PC-9 (cell line): ENCODE data around the gene ANKIB1. TPM values are rescaled to one million over a fixed set of nuclear protein-coding genes. Genes with fewer than 3 reads are reported as not detected.

Source experiments
- BruUV-seq: library from RNA; stranded (reverse); fragments of 400-500 nt; replicated peaks from 2 replicates; lab custom pipeline; 2021; lab: Mats Ljungman, UMichigan
- CTCF ChIA-PET: fragments of 300-600 bp; sonication (Branson Sonifier 250); formaldehyde crosslinking; loops from one replicate; lab custom pipeline; 2022; ENCODE audit warnings: antibody characterized with exemption; lab: Charles Lee
- POLR2A ChIA-PET: fragments of 300-600 bp; sonication (Branson Sonifier 250); formaldehyde crosslinking; loops from one replicate; lab custom pipeline; 2022; ENCODE audit warnings: antibody characterized with exemption; ENCODE audit not compliant: unreplicated experiment; lab: Charles Lee
- DNase-seq, 2 experiments: peaks; one replicate each; pipeline versions ENCODE4 v3.0.0 to v3.0.0-alpha.2; 2015 to 2022; ENCODE audit warnings: mixed read lengths in 1 of 2
- H2AFZ ChIP-seq: fragments of 200-600 bp; sonication (generic); 2 replicates; pipeline ENCODE4 v1.8.1; 2017; ENCODE audit warnings: antibody characterized with exemption
- H3F3A ChIP-seq: fragments of 200-600 bp; sonication (generic); 2 replicates; pipeline ENCODE4 v1.8.1; 2017; ENCODE audit warnings: antibody characterized with exemption, mild to moderate bottlenecking, low read depth; ENCODE audit not compliant: insufficient read depth
- H3K27ac ChIP-seq: fragments of 200-600 bp; sonication (generic); 2 replicates; pipeline ENCODE4 v1.6.1; 2016; ENCODE audit warnings: mixed run types
- H3K27me3 ChIP-seq: fragments of 200-600 bp; sonication (generic); 2 replicates; pipeline ENCODE4 v1.6.1; 2016; ENCODE audit warnings: low read depth, mixed run types; ENCODE audit not compliant: insufficient read depth
- H3K36me3 ChIP-seq: fragments of 200-600 bp; sonication (generic); 2 replicates; pipeline ENCODE4 v1.6.1; 2016; ENCODE audit warnings: low read depth, mixed run types
- H3K4me1 ChIP-seq: fragments of 200-600 bp; sonication (generic); replicated peaks from 2 replicates; pipeline ENCODE4 v1.6.1; 2016; ENCODE audit warnings: mixed run types; ENCODE audit not compliant: insufficient read depth
- H3K4me2 ChIP-seq: fragments of 200-600 bp; sonication (generic); 2 replicates; pipeline ENCODE4 v1.6.1; 2017; ENCODE audit warnings: mixed run types
- H3K4me3 ChIP-seq: fragments of 200-600 bp; sonication (generic); 2 replicates; pipeline ENCODE4 v1.6.1; 2016; ENCODE audit warnings: mixed run types
- H3K79me2 ChIP-seq: fragments of 200-600 bp; sonication (generic); 2 replicates; pipeline ENCODE4 v1.6.1; 2017; ENCODE audit warnings: low read depth, mixed run types
- H3K9me2 ChIP-seq: fragments of 200-600 bp; sonication (generic); 2 replicates; pipeline ENCODE4 v1.8.1; 2017; ENCODE audit warnings: mild to moderate bottlenecking; ENCODE audit not compliant: insufficient read depth
- H3K9me3 ChIP-seq: fragments of 200-600 bp; sonication (generic); 2 replicates; pipeline ENCODE4 v1.8.1; 2016; ENCODE audit warnings: low read depth; ENCODE audit not compliant: insufficient read depth
- H4K20me1 ChIP-seq: fragments of 200-600 bp; sonication (generic); 2 replicates; pipeline ENCODE4 v1.8.1; 2017; ENCODE audit not compliant: insufficient read depth
- EZH2 ChIP-seq: fragments of 200-600 bp; sonication (generic); IDR thresholded peaks from 2 replicates; pipeline ENCODE4 v1.8.0; 2017; ENCODE audit warnings: antibody characterized with exemption, low read depth
- intact Hi-C: fragments of 100-400 bp; cut with micrococcal nuclease; formaldehyde crosslinking; loops from one replicate; pipeline ENCODE4 v1.10.0; 2022; ENCODE audit not compliant: unreplicated experiment
- total RNA-seq: library from RNA; stranded (reverse); gene quantifications from 2 replicates; pipeline ENCODE4 v1.2.3, GENCODE V29; 2021
- TF ChIP-seq, protein P1 (sequence below): fragments of 200-600 bp; sonication (generic); conservative IDR thresholded peaks from 2 replicates; pipeline ENCODE4 v1.6.1; 2017; ENCODE audit warnings: mixed run types, antibody characterized with exemption, mild to moderate bottlenecking, moderate library complexity

Gene ANKIB1
- total RNA-seq, 1 experiment from 2014 or later, result 116 TPM

DNA sequence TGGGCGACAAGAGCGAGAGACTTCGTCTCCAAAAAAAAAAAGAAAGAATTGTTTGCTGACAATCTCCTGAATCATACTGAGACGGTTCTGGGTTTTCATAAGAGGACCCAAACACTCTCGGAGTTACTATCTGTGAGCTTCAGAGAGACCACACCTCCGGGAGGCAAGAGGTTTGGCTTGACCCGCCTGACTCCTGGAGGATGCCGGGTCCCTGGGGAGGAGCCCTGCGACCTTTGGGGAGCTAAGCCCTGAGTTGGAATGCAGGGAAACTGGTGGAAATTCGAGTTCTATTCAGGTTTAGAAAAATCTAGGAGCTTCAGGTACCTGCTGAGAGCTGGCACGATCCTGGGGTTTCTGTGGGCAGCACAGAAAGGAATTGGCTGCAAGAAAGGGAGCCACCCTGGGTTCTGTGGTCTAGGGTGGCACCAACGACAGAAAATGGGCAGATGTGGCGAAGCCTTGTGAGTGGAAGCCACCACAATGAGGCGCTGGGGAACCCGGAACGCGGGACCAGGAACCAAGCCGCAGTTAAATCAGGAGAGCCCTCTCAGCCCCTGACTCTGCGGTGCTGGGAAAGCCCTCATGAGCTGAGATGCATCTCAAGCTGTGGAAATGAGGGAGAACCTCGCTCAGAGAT lies 179.7 kb downstream of the ANKIB1 start:
- H3F3A ChIP-seq, result no peaks in the 10 kb centered on the region
- H3K4me3 ChIP-seq, result peak overlapping the region; percentile 55; the same call in 1 of the 2 replicates
- TF ChIP-seq, protein P1, sequence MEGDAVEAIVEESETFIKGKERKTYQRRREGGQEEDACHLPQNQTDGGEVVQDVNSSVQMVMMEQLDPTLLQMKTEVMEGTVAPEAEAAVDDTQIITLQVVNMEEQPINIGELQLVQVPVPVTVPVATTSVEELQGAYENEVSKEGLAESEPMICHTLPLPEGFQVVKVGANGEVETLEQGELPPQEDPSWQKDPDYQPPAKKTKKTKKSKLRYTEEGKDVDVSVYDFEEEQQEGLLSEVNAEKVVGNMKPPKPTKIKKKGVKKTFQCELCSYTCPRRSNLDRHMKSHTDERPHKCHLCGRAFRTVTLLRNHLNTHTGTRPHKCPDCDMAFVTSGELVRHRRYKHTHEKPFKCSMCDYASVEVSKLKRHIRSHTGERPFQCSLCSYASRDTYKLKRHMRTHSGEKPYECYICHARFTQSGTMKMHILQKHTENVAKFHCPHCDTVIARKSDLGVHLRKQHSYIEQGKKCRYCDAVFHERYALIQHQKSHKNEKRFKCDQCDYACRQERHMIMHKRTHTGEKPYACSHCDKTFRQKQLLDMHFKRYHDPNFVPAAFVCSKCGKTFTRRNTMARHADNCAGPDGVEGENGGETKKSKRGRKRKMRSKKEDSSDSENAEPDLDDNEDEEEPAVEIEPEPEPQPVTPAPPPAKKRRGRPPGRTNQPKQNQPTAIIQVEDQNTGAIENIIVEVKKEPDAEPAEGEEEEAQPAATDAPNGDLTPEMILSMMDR, result no peak
- TF ChIP-seq EZH2, result no peak
- peak overlapping the region; percentile 90 for H2AFZ ChIP-seq
- ChIA-PET CTCF (interaction anchor here (0.6 to 2.3 kb wide), 5 partner anchors 8 to 415 kb away, joined by 3 to 18 read pairs (median 3); partner anchors contain the start of gene GATAD1), POLR2A (interaction anchor here (0.6 to 1.9 kb wide), 3 partner anchors 22 to 179 kb away, joined by 3 to 9 read pairs (median 6); partner anchors contain the start of gene GATAD1)
- no TSS peak for BruUV-seq
- H3K36me3 ChIP-seq, result no peaks in the 10 kb centered on the region
- peak overlapping the region; percentile 92 for H3K4me2 ChIP-seq
- no peaks in the 10 kb centered on the region for H3K79me2 ChIP-seq
- H3K4me1 ChIP-seq, result 0 out of 2 replicates have a peak, but pooled peaks cover 5% of the 10 kb centered on the region
- no peaks in the 10 kb centered on the region for H3K27me3 ChIP-seq
- no peak overlapping the region for H3K27ac ChIP-seq
- H3K9me2 ChIP-seq, result no peaks in the 10 kb centered on the region
- H4K20me1 ChIP-seq, result no peaks in the 10 kb centered on the region
- H3K9me3 ChIP-seq, result no peaks in the 10 kb centered on the region
- peak in 1 of 2 experiments; percentile 56 for DNase-seq
- intact Hi-C loops, result loop anchor here (1.0 to 10.0 kb wide), 4 partner anchors 22 to 409 kb away; partner anchors contain the start of genes ANKIB1, CDK6, GATAD1 and KRIT1

DNA sequence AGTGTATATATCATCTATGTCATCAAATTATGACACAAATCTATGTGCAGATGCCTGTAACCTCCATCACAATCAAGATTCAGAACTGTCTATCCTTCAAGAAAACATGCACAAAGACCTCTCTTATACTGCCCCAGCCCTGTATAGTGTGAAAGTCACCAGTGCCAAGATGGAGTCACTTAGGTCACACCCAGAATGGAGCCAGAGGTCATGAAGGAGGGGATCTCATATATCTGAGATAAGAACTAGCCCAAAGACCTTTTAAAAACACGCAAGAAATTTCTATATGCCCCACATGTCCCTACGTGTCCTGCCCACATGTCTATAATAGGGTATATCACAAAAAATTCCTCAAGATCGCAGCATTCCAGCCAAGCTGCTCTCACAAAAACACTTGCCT lies 181.4 kb downstream of the ANKIB1 start:
- POLR2A ChIA-PET, result no interaction called here
- no peak for DNase-seq
- Histone ChIP-seq H3K27me3 (no peaks in the 10 kb centered on the region), H3K4me2 (no peak overlapping the region), H3F3A (0 out of 2 replicates have a peak, but pooled peaks cover 1% of the 10 kb centered on the region), H3K9me3 (no peaks in the 10 kb centered on the region), H3K4me3 (no peak overlapping the region), H3K36me3 (no peaks in the 10 kb centered on the region), H3K9me2 (no peaks in the 10 kb centered on the region), H3K79me2 (no peaks in the 10 kb centered on the region), H3K4me1 (0 out of 2 replicates have a peak, but pooled peaks cover 5% of the 10 kb centered on the region), H3K27ac (no peak overlapping the region), H4K20me1 (no peaks in the 10 kb centered on the region), H2AFZ (no peak overlapping the region)
- intact Hi-C loops, result loop anchor here (10.0 kb wide), 1 partner anchor 408 kb away; the partner anchor contains the start of gene CDK6
- no peak for TF ChIP-seq EZH2
- BruUV-seq, result no TSS peak
- CTCF ChIA-PET, result no interaction called here

DNA sequence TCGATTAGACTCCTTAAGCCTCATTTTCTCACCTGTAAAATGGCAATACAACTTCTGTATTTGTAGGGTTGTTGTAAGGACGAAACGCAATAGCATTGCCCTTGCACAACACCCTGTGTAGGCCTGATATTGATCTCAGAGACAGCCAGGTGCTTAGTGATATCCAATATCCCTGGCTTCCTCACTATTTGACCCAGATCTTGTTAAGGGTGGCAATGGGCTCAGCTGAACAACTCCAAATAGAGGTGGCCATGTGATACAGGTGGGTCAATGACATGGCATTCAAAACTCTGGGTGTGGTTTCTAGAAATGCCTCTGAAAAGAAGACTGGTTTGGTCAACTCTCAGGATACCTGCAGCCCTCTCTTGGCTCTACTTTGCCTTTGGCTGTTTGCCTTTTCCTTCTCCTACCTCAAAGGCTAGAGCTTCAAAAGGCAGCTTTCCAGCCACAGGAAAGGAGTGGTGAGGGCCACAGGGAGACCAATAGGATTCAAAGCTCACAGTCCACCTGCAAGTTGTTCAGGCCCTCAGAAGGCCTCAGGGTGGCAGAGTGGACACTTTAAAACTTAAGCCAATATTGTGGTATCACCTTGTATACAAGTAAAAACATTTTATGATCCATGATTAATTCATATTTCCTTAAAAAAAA lies 186.6 kb downstream of the ANKIB1 start:
- H3K9me3 ChIP-seq, result no peaks in the 10 kb centered on the region
- H4K20me1 ChIP-seq, result no peaks in the 10 kb centered on the region
- intact Hi-C loops, result no loop called here
- H3K9me2 ChIP-seq, result no peaks in the 10 kb centered on the region
- H3K79me2 ChIP-seq, result no peaks in the 10 kb centered on the region
- H3K4me1 ChIP-seq, result no peaks in the 10 kb centered on the region
- H2AFZ ChIP-seq, result no peak overlapping the region
- POLR2A ChIA-PET, result no interaction called here
- H3K4me3 ChIP-seq, result no peak overlapping the region
- no peak overlapping the region for H3K27ac ChIP-seq
- no peak for TF ChIP-seq EZH2
- TF ChIP-seq, protein P1, result no peak
- H3K36me3 ChIP-seq, result no peaks in the 10 kb centered on the region
- no peaks in the 10 kb centered on the region for H3K27me3 ChIP-seq
- no peak overlapping the region for H3K4me2 ChIP-seq
- BruUV-seq, result no TSS peak
- 0 out of 2 replicates have a peak, but pooled peaks cover 3% of the 10 kb centered on the region for H3F3A ChIP-seq
- DNase-seq, result peak in 1 of 2 experiments; percentile 44
- CTCF ChIA-PET, result no interaction called here
